Fibroblast of skin of right biceps (primary cell): ENCODE data around the gene FZD1.

ENCODE experiments used
- DNase-seq: peaks from one replicate; pipeline ENCODE4 v3.0.0-alpha.2; 2013

Gene FZD1

GRCh38 chr7:91264046-91264923, at the start of gene FZD1:
Gene FZD1, plus strand, starts transcription at chr7:91264433. Its CDS starts 448 bp downstream, at chr7:91264881.
- DNase-seq = peak; percentile 100

GRCh38 chr7:91226411-91226810, 37.8 kb upstream of the FZD1 start:
- peak; percentile 31 for DNase-seq

GRCh38 chr7:91228327-91228726, 35.9 kb upstream of the FZD1 start:
- peak; percentile 20 for DNase-seq

- peak; percentile 15 for DNase-seq
Observed at GRCh38 chr7:91228927-91229558, 35.2 kb upstream of the FZD1 start.

GRCh38 chr7:91230100-91230499, 34.1 kb upstream of the FZD1 start:
- DNase-seq = no peak

GRCh38 chr7:91230503-91230902, 33.7 kb upstream of the FZD1 start:
- no peak for DNase-seq

GRCh38 chr7:91233212-91233611, 31.0 kb upstream of the FZD1 start:
- DNase-seq = peak; percentile 30

- DNase-seq = no peak
Observed at GRCh38 chr7:91235211-91235832, 28.9 kb upstream of the FZD1 start.

- DNase-seq = peak; percentile 90
Observed at GRCh38 chr7:91239171-91239604, 25.0 kb upstream of the FZD1 start.

- DNase-seq = no peak
Observed at GRCh38 chr7:91239772-91240171, 24.5 kb upstream of the FZD1 start.

GRCh38 chr7:91240376-91240941, 23.8 kb upstream of the FZD1 start:
- DNase-seq = peak; percentile 67

GRCh38 chr7:91242097-91242844, 22.0 kb upstream of the FZD1 start:
- DNase-seq = peak; percentile 68

GRCh38 chr7:91243591-91244301, 20.5 kb upstream of the FZD1 start:
- peak; percentile 73 for DNase-seq

GRCh38 chr7:91247500-91247899, 16.7 kb upstream of the FZD1 start:
- DNase-seq = no peak

- DNase-seq = peak; percentile 61
Observed at GRCh38 chr7:91248996-91249395, 15.2 kb upstream of the FZD1 start.

GRCh38 chr7:91249506-91250233, 14.6 kb upstream of the FZD1 start:
- DNase-seq = peak; percentile 76

GRCh38 chr7:91250706-91251105, 13.5 kb upstream of the FZD1 start:
- no peak for DNase-seq

- DNase-seq = peak; percentile 53
Observed at GRCh38 chr7:91251877-91252276, 12.4 kb upstream of the FZD1 start.

- DNase-seq = peak; percentile 60
Observed at GRCh38 chr7:91263384-91264045, 718 bp upstream of the FZD1 start.

GRCh38 chr7:91264924-91265681, 870 bp downstream of the FZD1 start:
- DNase-seq = peak; percentile 80
